Keratinocyte (primary cell): ENCODE results near the gene GOLGA6A.

Experiments used
- CTCF ChIP-seq, 3 experiments: IDR thresholded peaks in 1 of 3; conservative IDR thresholded peaks in 1 of 3; optimal IDR thresholded peaks in 1 of 3; 2 replicates in 2 of 3; 3 replicates in 1 of 3; pipeline versions ENCODE3 to v1.5.1; 2011; ENCODE audit warnings: low read length in 3 of 3, mild to moderate bottlenecking in 3 of 3, moderate library complexity in 2 of 3, control low read depth in 1 of 3, inconsistent platforms in 1 of 3; ENCODE audit not compliant: insufficient read depth in 2 of 3; ENCODE audit errors: extremely low read depth in 1 of 3
- EZH2 ChIP-seq: IDR thresholded peaks from one replicate; pipeline ENCODE4 v1.6.1; 2012; ENCODE audit warnings: inconsistent platforms, mild to moderate bottlenecking, low read length, moderate library complexity

DNA sequence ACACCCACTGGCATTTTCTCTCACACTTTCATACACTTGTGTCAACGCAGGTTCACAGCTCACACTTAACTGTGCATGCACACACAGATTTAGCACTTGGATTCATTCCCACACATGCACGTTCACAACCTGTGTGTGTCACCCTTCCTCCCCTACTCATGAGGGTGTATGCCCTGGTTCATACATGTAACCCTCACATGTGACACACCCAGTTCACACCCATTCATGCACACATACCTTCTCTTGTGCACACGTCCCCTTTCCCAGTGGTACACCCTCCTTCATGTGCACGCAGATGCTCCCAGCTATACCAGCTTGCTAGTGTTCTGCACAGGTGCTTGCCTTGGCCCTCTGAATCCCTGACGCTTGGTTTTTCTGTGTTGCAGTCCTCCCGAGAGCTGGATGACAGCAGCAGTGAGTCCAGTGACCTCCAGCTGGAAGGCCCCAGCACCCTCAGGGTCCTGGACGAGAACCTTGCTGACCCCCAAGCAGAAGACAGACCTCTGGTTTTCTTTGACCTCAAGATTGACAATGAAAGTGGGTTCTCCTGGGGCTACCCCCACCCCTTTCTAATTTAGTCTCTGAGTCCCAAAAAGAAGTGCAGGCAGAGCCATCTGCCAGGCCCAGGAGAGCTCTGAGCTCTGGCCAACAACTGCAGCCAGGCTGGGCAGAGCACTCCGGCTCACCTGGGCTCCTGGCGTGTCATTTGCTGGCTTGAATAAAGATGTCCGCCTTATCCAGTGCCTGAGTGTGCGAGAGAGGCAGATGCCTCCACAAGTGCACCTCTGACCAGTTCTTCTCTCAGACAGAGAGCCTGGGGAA lies 39.5 kb downstream of the GOLGA6A start:
- TF ChIP-seq CTCF (optimal IDR thresholded peaks at IDR 0.05 in 1 of 3, IDR thresholded peaks at IDR 0.05 in 1 of 3, conservative IDR thresholded peaks at IDR 0.05 in 1 of 3; ENCODE audit: extremely low read depth in 1 of 3, insufficient read depth in 2 of 3, low read length in 3 of 3): no peak
- no peak for TF ChIP-seq EZH2
